Stimulated activated CD8-positive, alpha-beta memory T cell treated with anti-CD3 and anti-CD28 coated beads, Interleukin-7, amount 100 ng/mL, for 48 hours (primary cell): ENCODE data around the gene CCDC92B.
"Not testable (repeated sequence)": the region's sequence is repeated elsewhere in the genome, so short reads cannot be mapped to it uniquely, and the experiment has no call there.

Experiments
- DNase-seq, 2 donors: peaks; one replicate each; pipeline ENCODE4 v3.0.0-alpha.2; 2020; ENCODE audit warnings: low read depth in 1 of 2; ENCODE audit errors: extremely low read depth in 1 of 2

CCDC92B gene

GRCh38 chr17:2691069-2691871 lies 58.2 kb downstream of the CCDC92B start:
- no peak for DNase-seq

- no peak for DNase-seq
Measured at GRCh38 chr17:2690165-2691068, 59.0 kb downstream of the CCDC92B start.

- no peak for DNase-seq
Measured at GRCh38 chr17:2689411-2690164, 59.9 kb downstream of the CCDC92B start.

GRCh38 chr17:2688351-2689342 lies 60.8 kb downstream of the CCDC92B start:
- no peak for DNase-seq

- DNase-seq, result no peak
Measured at GRCh38 chr17:2687074-2687418, 62.4 kb downstream of the CCDC92B start.

GRCh38 chr17:2685696-2686095 lies 63.8 kb downstream of the CCDC92B start:
- DNase-seq, result no peak

- DNase-seq, result no peak
Measured at GRCh38 chr17:2684549-2684948, 64.9 kb downstream of the CCDC92B start.

- no peak for DNase-seq
Measured at GRCh38 chr17:2683912-2684311, 65.5 kb downstream of the CCDC92B start.

GRCh38 chr17:2682176-2682938 lies 67.1 kb downstream of the CCDC92B start:
- DNase-seq, result no peak

GRCh38 chr17:2681650-2682049 lies 67.8 kb downstream of the CCDC92B start:
- no peak for DNase-seq

GRCh38 chr17:2680961-2681360 lies 68.5 kb downstream of the CCDC92B start:
- DNase-seq, result no peak

- not testable (repeated sequence) for DNase-seq
Measured at GRCh38 chr17:2679247-2679646, 70.2 kb downstream of the CCDC92B start.
